SJSA1 (cell line): Measurements from ENCODE around the gene TENM4. TPM values are rescaled to one million over a fixed set of nuclear protein-coding genes. Genes with fewer than 3 reads are reported as not detected.

Experiments used
- DNase-seq, 2 experiments: peaks; one replicate each; pipeline ENCODE4 v3.0.0-alpha.2; 2015 to 2020; ENCODE audit warnings: low spot score in 2 of 2, low read depth in 1 of 2
- H3K27ac ChIP-seq: fragments of 250-450 bp; sonication (Bioruptor Pico); 2 replicates; pipeline ENCODE4 v1.5.1; 2020; ENCODE audit warnings: mild to moderate bottlenecking, moderate library complexity
- H3K27me3 ChIP-seq: fragments of 250-450 bp; sonication (Bioruptor Pico); replicated peaks from 2 replicates; pipeline ENCODE4 v1.5.1; 2020; ENCODE audit warnings: mild to moderate bottlenecking, moderate library complexity
- H3K36me3 ChIP-seq: fragments of 250-450 bp; sonication (Bioruptor Pico); 2 replicates; pipeline ENCODE4 v1.5.1; 2020; ENCODE audit warnings: mild to moderate bottlenecking
- H3K4me1 ChIP-seq: fragments of 250-450 bp; sonication (Bioruptor Pico); replicated peaks from 2 replicates; pipeline ENCODE4 v1.6.1; 2021; ENCODE audit warnings: mild to moderate bottlenecking
- H3K4me3 ChIP-seq: fragments of 250-450 bp; sonication (Bioruptor Pico); 2 replicates; pipeline ENCODE4 v1.5.1; 2020; ENCODE audit warnings: mild to moderate bottlenecking
- H3K9me3 ChIP-seq: fragments of 250-450 bp; sonication (Bioruptor Pico); replicated peaks from 2 replicates; pipeline ENCODE4 v1.5.1; 2020; ENCODE audit warnings: mild to moderate bottlenecking
- total RNA-seq: library from RNA; depleted of rRNA; stranded (reverse); fragments of >200 nt; shearing (Covaris generic); gene quantifications from 2 replicates; pipeline ENCODE4 v1.2.3, GENCODE V29; 2014

TENM4 gene
- total RNA-seq, 1 experiment from 2014 or later: not detected

DNA sequence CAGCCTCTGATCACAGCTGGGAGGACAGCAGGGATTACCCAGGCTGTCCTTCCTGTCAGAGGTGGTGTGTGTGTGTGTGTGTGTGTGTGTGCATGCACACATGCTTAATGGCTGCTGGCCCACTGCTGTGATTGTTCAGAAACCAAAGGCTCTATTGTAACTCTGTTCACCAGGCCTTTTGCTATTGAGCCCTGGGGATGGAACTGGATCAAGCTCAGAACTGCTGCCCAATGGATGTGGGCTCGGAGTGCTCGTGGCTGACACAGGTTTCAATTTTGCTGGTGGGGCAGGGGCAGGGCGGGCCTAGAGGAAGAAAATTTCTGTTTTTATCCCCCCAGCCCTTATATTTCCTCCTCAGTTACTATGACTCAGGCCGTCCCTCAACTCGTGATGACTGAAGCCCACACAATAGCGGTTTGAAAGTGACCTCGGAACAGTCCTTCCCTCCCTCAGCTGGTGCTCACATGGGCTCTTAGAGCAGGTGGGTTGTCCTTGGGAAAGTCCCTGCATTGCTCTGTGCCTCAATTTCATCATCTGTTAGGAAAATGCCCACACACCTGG, 359.3 kb downstream of the TENM4 start:
- Histone ChIP-seq H3K27me3 (no peaks in the 10 kb centered on the region), H3K4me1 (0 out of 2 replicates have a peak, but pooled peaks cover 4% of the 10 kb centered on the region), H3K4me3 (no peak overlapping the region), H3K9me3 (no peaks in the 10 kb centered on the region), H3K36me3 (no peaks in the 10 kb centered on the region), H3K27ac (no peak overlapping the region)
- DNase-seq: peak in 1 of 2 experiments; percentile 6

DNA sequence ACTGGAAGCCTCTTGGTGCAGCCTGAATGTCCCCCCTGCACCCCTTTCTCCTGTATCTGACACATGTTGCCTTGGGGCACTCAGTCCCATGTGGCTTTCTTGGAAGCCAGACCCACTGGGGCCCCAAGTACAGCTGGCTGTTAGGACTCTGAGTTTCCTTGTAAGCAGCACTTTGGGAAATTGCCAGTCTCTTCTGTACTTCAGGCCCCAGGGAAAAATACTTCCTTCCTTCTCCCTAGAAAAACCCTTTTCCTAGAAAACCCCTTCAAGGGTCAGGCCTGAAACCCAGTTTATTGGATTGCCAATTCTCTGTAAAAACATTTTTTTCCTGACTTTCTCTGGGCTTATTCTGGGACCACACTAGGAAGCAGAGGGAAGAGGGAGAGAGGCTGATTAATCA, 360.3 kb downstream of the TENM4 start:
- Histone ChIP-seq H3K4me1 (0 out of 2 replicates have a peak, but pooled peaks cover 4% of the 10 kb centered on the region), H3K27ac (no peak overlapping the region), H3K4me3 (no peak overlapping the region), H3K36me3 (no peaks in the 10 kb centered on the region), H3K9me3 (no peaks in the 10 kb centered on the region), H3K27me3 (no peaks in the 10 kb centered on the region)
- no peak for DNase-seq

DNA sequence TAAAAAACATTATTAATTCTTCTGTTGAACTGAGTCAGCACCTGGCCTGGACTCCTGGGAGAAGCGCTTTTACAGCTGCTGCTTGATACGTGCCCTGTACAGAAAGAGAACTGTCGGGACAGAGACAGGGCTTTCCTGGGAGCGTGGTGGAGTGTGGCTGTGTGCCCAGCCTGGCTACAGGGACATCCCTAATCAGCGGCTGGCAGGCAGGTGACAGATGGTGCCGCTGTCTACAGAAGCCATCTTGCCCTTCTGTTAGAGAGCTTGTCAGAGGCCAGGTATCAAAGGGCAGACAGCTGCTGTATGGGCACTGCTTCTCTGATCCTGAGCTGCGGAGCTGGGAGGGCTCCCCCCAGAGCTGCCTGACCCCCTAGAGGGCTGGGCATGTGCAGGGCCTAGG, 361.8 kb downstream of the TENM4 start:
- Histone ChIP-seq H3K36me3 (no peaks in the 10 kb centered on the region), H3K27ac (no peak overlapping the region), H3K4me3 (no peak overlapping the region), H3K9me3 (no peaks in the 10 kb centered on the region), H3K4me1 (0 out of 2 replicates have a peak, but pooled peaks cover 4% of the 10 kb centered on the region), H3K27me3 (no peaks in the 10 kb centered on the region)
- DNase-seq: no peak

DNA sequence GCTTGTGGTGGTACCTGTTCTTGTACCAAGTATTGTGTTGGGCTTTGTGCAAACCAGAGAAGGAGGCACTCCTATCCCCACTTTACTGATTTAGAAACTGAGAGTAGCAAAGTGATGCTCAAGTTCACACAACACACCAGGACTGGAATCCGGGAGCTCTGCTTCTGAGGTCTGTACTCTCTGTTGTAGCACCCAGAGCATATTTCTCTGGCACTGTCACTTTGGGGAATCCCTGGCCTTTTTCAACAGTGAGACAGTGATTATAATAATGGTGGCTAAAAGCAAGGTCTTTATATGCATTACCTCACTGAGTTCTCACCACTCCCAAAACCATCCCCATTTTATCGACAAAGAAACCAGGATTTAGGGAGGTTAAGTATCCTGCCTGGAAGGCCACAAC, 362.4 kb downstream of the TENM4 start:
- Histone ChIP-seq H3K9me3 (no peaks in the 10 kb centered on the region), H3K27ac (no peak overlapping the region), H3K36me3 (no peaks in the 10 kb centered on the region), H3K4me3 (no peak overlapping the region), H3K4me1 (0 out of 2 replicates have a peak, but pooled peaks cover 4% of the 10 kb centered on the region), H3K27me3 (no peaks in the 10 kb centered on the region)
- DNase-seq: no peak

DNA sequence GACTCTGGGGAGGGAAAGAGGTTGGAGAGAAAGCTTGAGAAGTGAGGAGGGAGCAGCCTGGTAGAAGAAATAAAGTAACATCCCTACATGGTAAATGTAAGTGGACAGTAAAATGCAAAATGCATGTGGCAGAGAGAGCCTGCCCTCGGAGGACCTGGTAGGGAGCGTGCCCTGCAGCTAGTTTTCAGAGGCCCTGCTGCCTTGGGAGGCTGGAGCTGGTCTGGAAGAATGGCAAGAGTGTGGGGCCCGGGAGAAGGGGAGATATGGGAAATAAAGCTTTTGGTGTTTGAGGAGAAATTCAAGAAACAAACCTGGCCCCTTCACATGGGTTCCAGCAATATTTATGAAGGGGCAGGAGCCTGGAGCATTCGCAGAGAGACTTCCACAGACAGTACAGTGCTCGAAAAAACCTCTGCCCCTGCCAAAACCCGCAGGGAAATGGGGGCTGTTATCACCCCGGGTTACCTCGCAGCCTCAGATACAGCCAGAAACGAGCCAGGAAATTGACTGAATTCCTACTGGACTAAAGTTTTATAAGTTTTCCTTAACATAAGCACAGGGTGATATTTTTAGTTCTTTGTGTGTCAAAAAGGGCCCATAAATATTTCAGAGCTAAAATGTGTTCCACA, 363.0 kb downstream of the TENM4 start:
- H3K27me3 ChIP-seq: no peaks in the 10 kb centered on the region
- H3K4me1 ChIP-seq: 0 out of 2 replicates have a peak, but pooled peaks cover 4% of the 10 kb centered on the region
- no peaks in the 10 kb centered on the region for H3K9me3 ChIP-seq
- no peak for DNase-seq
- no peak overlapping the region for H3K4me3 ChIP-seq
- H3K36me3 ChIP-seq: no peaks in the 10 kb centered on the region
- H3K27ac ChIP-seq: no peak overlapping the region

DNA sequence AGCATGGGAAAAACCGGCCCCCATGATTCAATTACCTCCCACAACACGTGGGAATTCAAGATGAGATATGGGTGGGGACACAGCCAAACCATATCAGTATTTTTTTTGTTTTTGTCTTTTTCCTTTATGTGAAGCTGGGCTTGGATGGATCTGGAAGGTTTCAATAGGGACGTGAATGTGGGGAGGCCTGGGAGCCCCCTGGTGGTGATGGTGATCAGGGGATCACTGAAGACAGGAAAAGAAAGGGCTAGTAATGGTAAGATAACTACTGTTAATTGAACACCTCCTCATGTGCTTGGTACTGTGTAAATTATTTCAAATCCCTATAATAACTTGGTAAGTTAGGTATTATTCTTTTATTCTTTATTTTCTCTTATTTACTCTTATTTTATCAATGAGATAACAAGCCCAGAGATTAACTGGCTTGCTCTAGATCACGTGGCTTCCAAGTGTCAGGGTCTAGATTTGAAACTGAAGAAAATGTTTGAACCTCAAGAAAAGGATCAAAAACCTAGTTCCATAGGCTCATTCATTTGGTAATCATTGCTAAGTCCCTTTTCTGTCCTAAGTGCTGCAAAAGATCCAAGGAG, 364.2 kb downstream of the TENM4 start:
- 0 out of 2 replicates have a peak, but pooled peaks cover 1% of the 10 kb centered on the region for H3K4me1 ChIP-seq
- H3K9me3 ChIP-seq: no peaks in the 10 kb centered on the region
- H3K27ac ChIP-seq: no peak overlapping the region
- DNase-seq: no peak
- H3K27me3 ChIP-seq: no peaks in the 10 kb centered on the region
- no peak overlapping the region for H3K4me3 ChIP-seq
- no peaks in the 10 kb centered on the region for H3K36me3 ChIP-seq

DNA sequence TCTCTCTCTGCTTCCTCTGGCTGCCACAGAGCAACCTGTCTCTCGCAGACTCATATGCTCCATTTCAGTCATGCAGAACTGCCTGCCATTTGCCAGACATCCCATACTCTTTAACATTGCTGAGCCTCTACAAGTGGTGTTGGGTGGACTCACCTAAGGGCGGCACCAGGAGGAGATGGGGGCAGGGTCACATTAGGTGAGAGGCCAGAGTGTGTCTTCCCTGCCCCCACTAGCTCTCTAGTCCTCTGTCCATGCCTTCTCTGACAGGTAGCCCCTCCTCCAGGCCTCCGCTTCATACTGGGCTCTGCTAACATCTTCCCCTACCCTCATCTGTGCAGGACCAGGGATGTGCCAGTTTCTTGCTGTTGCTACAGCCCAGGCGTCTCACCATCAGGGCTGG, 366.3 kb downstream of the TENM4 start:
- Histone ChIP-seq H3K4me1 (no peaks in the 10 kb centered on the region), H3K4me3 (no peak overlapping the region), H3K27ac (no peak overlapping the region), H3K36me3 (no peaks in the 10 kb centered on the region), H3K27me3 (no peaks in the 10 kb centered on the region), H3K9me3 (no peaks in the 10 kb centered on the region)
- DNase-seq: no peak

DNA sequence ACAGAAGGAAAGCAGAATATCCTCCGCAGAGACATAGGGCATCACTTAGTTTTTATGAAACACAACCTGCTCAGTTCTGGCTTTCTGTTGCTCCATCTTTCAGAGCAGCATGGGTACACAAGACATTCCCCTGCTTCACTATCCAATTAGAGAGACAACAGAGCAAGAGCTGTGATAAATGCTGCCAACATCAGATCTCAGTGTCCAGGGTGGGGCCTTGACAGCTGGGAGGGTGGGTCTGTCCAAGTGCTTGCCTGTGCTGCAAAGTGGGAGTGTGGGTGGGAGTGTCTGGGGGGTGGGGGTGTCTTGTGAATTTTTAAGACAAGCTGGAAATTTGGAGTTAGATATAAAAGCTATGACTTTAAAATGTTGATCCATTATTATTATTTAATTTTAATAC, 369.6 kb downstream of the TENM4 start:
- no peaks in the 10 kb centered on the region for H3K9me3 ChIP-seq
- DNase-seq: no peak
- H3K4me3 ChIP-seq: no peak overlapping the region
- no peak overlapping the region for H3K27ac ChIP-seq
- no peaks in the 10 kb centered on the region for H3K36me3 ChIP-seq
- H3K27me3 ChIP-seq: no peaks in the 10 kb centered on the region
- H3K4me1 ChIP-seq: no peaks in the 10 kb centered on the region

DNA sequence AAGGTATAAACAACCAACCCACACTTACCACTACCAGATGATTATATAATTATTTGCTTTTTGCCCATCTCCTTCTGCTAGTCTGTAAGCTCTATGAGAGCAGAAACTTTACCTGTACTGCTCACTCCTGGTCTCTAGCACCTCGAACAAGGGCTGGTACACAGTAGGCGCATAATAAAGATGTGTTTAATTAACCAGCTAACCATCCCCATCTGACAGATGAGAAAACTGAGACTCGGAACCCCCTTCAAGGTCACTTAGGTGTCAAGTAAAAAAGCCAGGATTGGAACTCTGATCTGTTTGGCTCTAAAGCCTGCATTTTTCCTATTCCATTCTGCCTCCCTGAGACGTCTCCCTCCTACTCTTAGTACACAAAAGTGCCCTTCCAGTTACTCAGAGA, 370.3 kb downstream of the TENM4 start:
- no peaks in the 10 kb centered on the region for H3K9me3 ChIP-seq
- no peak overlapping the region for H3K4me3 ChIP-seq
- DNase-seq: no peak
- no peaks in the 10 kb centered on the region for H3K27me3 ChIP-seq
- H3K36me3 ChIP-seq: no peaks in the 10 kb centered on the region
- no peak overlapping the region for H3K27ac ChIP-seq
- no peaks in the 10 kb centered on the region for H3K4me1 ChIP-seq

DNA sequence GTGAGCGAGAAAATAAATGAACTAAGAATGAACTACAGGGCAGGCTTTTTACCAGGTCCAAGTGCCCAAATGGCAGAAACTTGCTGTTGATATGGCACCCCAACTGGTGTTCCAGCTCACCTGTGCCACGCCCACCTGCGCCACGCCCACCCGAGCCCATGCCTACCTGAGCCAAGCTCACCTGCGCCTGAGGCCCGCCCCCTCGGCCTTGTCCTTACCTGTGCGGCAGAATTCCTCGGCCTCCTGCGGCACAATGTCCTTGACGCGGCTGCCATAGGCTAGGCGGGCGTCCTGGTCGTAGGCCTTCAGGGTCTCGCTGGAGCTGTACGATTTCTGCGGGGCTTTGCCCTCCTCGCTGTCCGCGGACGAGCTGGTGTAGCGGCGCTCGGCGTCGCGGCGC, 371.3 kb downstream of the TENM4 start:
- no peaks in the 10 kb centered on the region for H3K9me3 ChIP-seq
- H3K4me1 ChIP-seq: no peaks in the 10 kb centered on the region
- no peaks in the 10 kb centered on the region for H3K27me3 ChIP-seq
- DNase-seq: no peak
- H3K27ac ChIP-seq: no peak overlapping the region
- no peaks in the 10 kb centered on the region for H3K36me3 ChIP-seq
- H3K4me3 ChIP-seq: no peak overlapping the region

DNA sequence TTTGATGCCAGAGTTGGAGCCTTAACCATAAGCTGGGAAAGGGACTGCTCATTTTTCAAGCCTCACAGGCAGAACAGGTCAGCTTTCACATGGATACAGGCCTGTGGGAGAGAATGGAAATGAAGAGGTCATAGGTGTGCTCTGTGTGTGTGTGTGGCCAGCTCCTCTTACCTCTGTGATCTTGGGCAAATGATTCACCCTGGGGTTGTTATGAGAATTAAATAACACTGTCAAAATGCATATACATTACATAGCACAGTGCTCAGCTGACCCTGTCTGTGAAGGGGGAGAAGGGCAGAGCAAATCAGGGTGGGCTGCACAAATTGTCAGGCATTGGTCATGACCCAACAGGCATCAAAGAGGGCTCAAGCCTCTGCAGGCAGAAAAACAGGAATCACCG, 372.5 kb downstream of the TENM4 start:
- Histone ChIP-seq H3K36me3 (no peaks in the 10 kb centered on the region), H3K27me3 (no peaks in the 10 kb centered on the region), H3K9me3 (no peaks in the 10 kb centered on the region), H3K4me1 (no peaks in the 10 kb centered on the region), H3K4me3 (no peak overlapping the region), H3K27ac (no peak overlapping the region)
- DNase-seq: no peak

DNA sequence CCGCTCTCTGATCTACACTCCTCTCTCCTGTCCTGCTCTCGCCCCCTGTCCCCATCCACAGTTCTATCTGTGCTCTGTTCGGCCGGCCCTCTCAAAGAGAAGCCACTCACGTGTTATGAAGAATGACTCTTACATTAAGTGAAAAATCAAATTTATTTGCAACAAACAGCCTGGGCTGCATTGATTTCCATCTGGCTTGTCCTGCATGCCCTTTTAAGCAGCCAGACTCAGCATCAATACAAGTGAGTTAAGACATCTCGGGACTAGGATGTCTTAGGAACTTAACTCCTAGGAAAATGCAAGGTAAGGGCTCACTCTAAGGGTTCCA, 373.5 kb downstream of the TENM4 start:
- H3K4me1 ChIP-seq: no peaks in the 10 kb centered on the region
- H3K4me3 ChIP-seq: no peak overlapping the region
- no peaks in the 10 kb centered on the region for H3K9me3 ChIP-seq
- DNase-seq: no peak
- H3K27ac ChIP-seq: no peak overlapping the region
- H3K27me3 ChIP-seq: no peaks in the 10 kb centered on the region
- no peaks in the 10 kb centered on the region for H3K36me3 ChIP-seq

DNA sequence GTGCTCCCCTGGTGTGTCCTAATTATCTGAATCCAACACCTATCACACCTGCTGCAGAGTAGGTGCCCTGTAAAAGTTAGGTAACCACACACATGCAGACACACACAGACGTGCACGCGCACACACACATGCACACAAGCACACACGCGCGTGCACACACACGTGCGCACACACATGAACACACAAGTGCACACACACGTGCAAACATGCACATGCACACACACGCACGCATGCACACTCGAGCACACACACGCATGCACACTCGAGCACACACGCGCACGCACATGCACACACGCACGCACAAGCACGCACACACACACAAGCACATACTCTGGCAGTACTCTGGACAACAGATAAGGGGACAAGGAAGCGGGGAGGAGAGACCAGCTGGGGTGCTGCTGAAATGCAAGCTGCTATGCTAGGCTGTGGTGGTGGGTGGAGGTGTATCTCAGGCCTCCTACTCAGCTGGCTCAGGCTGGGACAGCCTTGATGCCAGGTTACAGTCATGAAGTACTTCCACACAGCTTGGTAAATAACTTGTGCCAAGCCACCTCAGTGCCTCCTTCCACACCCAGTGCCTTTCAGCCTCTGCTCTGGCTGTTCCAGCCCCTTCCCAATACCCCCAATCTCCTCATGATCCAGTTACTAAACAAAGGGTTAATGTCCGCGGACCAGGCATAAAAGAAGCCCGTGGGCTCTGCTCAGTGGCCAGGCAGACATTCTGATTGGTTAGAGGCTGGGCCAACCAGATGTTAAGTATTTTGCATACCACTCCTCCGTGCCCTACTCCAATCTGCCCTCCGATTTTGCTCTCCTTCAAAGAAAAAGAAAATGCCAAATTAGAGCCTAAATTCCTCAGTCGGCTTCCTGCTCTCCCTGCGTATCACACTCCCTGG, 374.1 kb downstream of the TENM4 start:
- no peaks in the 10 kb centered on the region for H3K27me3 ChIP-seq
- H3K4me1 ChIP-seq: no peaks in the 10 kb centered on the region
- H3K36me3 ChIP-seq: no peaks in the 10 kb centered on the region
- no peak overlapping the region for H3K4me3 ChIP-seq
- DNase-seq: no peak
- H3K27ac ChIP-seq: no peak overlapping the region
- H3K9me3 ChIP-seq: no peaks in the 10 kb centered on the region
